Immature natural killer cell (primary cell): ENCODE results near the gene SCNN1A. TPM values are rescaled to one million over a fixed set of nuclear protein-coding genes. Genes with fewer than 3 reads are reported as not detected.
"Not testable (repeated sequence)": the region's sequence is repeated elsewhere in the genome, so short reads cannot be mapped to it uniquely, and the experiment has no call there.

Experiments used
- DNase-seq, 3 donors: peaks; one replicate each; pipeline ENCODE4 v3.0.0; 2022; ENCODE audit warnings: mixed read lengths in 1 of 3
- H3K27ac Mint-ChIP-seq, 6 donors: one replicate each; pipeline ENCODE4 v1.8.0; 2020; ENCODE audit warnings: mixed read lengths in 6 of 6, mild to moderate bottlenecking in 5 of 6, inconsistent platforms in 4 of 6, moderate library complexity in 3 of 6
- H3K27me3 Mint-ChIP-seq, 3 donors: one replicate each; pipeline ENCODE4 v1.8.0; 2020 to 2021; ENCODE audit warnings: low read depth in 3 of 3, mild to moderate bottlenecking in 3 of 3, mixed read lengths in 3 of 3, moderate library complexity in 3 of 3, inconsistent platforms in 1 of 3
- H3K36me3 Mint-ChIP-seq, 3 donors: one replicate each; pipeline ENCODE4 v1.8.0; 2020; ENCODE audit warnings: mixed read lengths in 3 of 3, inconsistent platforms in 2 of 3, mild to moderate bottlenecking in 2 of 3
- H3K4me1 Mint-ChIP-seq, 2 donors: one replicate each; pipeline ENCODE4 v1.8.0; 2020; ENCODE audit warnings: inconsistent platforms in 2 of 2, mild to moderate bottlenecking in 2 of 2, mixed read lengths in 2 of 2, moderate library complexity in 1 of 2
- H3K4me3 Mint-ChIP-seq, 5 donors: one replicate each; pipeline ENCODE4 v1.8.0; 2020; ENCODE audit warnings: mild to moderate bottlenecking in 5 of 5, mixed read lengths in 5 of 5, inconsistent platforms in 3 of 5, moderate library complexity in 3 of 5
- H3K9me3 Mint-ChIP-seq, 6 donors: one replicate each; pipeline ENCODE4 v1.8.0; 2020; ENCODE audit warnings: mild to moderate bottlenecking in 6 of 6, mixed read lengths in 6 of 6, inconsistent platforms in 4 of 6, moderate library complexity in 3 of 6
- polyA plus RNA-seq, 3 donors: library from polyadenylated mRNA; unstranded; fragments of 300-500 nt; fragmentation: Illumina TruSeq; gene quantifications; one replicate each; pipeline ENCODE4 v1.2.3, GENCODE V29; 2021

Gene SCNN1A
- polyA plus RNA-seq, 3 donors from 2014 or later: 0.10 to 0.64 TPM; not detected in 1

DNA sequence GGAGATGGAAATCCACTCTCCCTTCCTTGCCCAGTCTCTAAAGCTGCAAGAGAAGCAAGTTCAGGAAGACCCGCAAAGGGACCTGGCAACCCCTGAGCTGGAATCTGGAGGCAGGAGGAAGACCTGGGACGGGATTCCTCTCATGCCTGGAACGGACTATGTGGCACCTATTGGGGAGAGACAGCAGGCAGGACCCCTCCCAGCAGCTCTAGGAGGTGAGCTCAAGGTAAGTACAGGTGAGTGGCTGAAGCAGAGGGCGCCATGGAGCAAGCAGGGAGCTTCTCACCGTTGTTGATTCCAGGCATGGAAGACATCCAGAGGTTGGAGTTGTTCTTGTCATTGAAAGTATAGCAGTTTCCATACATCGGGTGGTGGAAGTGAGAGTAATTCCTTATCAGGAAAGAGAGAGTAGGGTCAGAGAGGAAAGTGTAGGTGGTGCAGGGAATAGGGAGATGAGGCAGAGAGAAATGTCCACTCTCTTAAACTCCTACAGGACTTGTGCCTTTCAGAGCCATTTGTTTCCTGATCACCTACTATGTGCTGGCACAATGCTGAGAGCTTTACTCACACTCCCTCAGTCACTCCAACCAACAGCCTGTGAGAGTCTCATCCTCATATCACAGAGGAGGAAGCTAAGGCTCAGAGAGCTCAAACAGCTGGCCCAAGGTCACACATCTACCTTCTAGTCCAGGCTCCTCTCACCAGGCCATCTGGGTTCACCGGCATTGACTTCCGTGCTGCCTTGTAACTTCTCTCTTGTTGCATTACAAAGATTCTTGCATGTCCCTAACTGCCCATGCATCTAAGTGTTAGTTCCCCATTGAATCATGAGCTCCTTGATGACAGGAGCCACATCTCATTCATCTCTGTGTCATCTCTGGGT is 19.6 kb downstream of the SCNN1A start:
- Mint-ChIP-seq H3K27ac (peak overlapping the region in 1 of 6 donors; percentile 10), H3K36me3 (no peaks in the 10 kb centered on the region), H3K4me3 (no peak overlapping the region), H3K9me3 (no peaks in the 10 kb centered on the region), H3K27me3 (peaks cover 4 to 6% (median 6%) of the 10 kb centered on the region in 3 donors), H3K4me1 (peaks cover 0 to 2% of the 10 kb centered on the region in 2 donors)
- no peak for DNase-seq

DNA sequence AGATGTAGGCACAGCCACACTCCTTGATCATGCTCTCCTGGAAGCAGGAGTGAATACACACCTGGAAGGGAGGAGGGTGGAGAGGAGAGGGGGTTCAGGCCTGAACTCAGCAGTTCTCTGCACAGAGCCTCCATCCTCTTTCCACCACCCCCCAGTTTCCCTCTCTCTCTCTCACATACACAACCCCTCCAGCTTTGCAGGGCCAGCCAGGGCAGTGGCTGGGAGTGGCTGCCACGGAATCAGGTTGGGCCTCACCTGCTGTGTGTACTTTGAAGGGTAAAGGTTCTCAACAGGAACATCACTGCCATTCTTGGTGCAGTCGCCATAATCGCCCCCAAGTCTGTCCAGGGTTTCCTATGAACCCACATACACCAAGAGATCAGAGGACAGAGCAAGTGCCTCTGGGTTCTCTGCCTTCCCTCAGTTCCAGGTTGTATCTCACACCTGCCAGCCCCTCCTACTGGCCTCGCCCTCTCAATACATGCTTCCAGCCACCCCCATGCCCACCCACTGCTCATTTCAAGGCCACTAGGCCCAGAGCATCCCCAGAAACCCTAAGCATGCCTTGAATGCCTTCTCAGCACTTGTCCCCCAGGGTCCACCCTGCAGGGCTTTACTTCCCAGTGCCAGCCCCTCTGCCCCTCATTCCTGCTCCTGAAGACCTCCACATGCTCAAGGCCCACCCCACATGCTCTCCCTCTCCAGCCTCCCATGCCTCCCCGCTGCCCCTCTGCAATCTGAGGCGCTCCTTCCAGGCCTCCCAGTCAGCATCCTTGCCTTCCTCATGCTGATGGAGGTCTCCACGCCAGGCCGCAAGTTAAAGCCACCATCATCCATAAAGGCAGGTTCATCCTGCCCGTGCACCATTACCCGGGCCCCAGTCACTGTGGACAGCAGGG is 20.6 kb downstream of the SCNN1A start:
- no peaks in the 10 kb centered on the region for H3K4me1 Mint-ChIP-seq
- no peak for DNase-seq
- H3K27me3 Mint-ChIP-seq: peaks cover 2 to 6% (median 3%) of the 10 kb centered on the region in 3 donors
- no peak overlapping the region for H3K4me3 Mint-ChIP-seq
- H3K9me3 Mint-ChIP-seq: no peaks in the 10 kb centered on the region
- no peak overlapping the region for H3K27ac Mint-ChIP-seq
- H3K36me3 Mint-ChIP-seq: no peaks in the 10 kb centered on the region

- Mint-ChIP-seq H3K36me3 (no peaks in the 10 kb centered on the region), H3K4me1 (peaks cover 2 to 4% of the 10 kb centered on the region in 2 donors), H3K4me3 (no peak overlapping the region), H3K27ac (no peak overlapping the region), H3K27me3 (peaks cover 1 to 6% (median 2%) of the 10 kb centered on the region in 3 donors), H3K9me3 (no peaks in the 10 kb centered on the region)
- no peak for DNase-seq
These were observed 22.9 kb downstream of the SCNN1A start for GRCh38 chr12:6352193-6353173.

DNA sequence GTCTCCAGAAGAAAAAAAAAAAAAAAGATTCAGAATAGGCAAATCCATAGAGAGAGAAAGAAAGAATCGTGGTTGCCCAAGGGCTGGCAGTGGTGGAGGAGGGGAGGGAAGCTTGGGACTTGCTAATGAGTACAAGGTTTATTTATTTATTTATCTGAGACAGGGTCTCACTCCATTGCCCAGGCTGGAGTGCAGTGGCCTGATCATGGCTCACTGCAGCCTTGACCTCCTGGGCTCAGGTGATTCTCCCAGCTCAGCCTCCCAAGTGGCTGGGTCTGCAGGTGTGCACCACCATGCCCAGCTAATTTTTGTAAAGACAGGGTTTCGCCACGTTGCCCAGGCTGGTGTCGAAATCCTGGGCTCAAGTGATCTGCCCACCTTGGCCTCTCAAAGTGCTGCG is 23.7 kb downstream of the SCNN1A start:
- no peak overlapping the region for H3K27ac Mint-ChIP-seq

GRCh38 chr12:6347367-6348338 is 27.7 kb downstream of the SCNN1A start:
- DNase-seq: no peak
- Mint-ChIP-seq H3K4me3 (no peak overlapping the region), H3K27me3 (peaks cover 0 to 3% (median 0%) of the 10 kb centered on the region in 3 donors), H3K27ac (peak overlapping the region in 1 of 6 donors; percentile 46), H3K4me1 (peaks cover 38 to 40% of the 10 kb centered on the region in 2 donors), H3K36me3 (no peaks in the 10 kb centered on the region), H3K9me3 (no peaks in the 10 kb centered on the region)

More for the DNA sequence above, 23.7 kb downstream of the SCNN1A start:
- no peak for DNase-seq
- Mint-ChIP-seq H3K4me1 (peaks cover 11% of the 10 kb centered on the region in 2 donors), H3K36me3 (no peaks in the 10 kb centered on the region), H3K27me3 (peaks cover 0 to 6% (median 3%) of the 10 kb centered on the region in 3 donors), H3K4me3 (no peak overlapping the region), H3K9me3 (no peaks in the 10 kb centered on the region)

DNA sequence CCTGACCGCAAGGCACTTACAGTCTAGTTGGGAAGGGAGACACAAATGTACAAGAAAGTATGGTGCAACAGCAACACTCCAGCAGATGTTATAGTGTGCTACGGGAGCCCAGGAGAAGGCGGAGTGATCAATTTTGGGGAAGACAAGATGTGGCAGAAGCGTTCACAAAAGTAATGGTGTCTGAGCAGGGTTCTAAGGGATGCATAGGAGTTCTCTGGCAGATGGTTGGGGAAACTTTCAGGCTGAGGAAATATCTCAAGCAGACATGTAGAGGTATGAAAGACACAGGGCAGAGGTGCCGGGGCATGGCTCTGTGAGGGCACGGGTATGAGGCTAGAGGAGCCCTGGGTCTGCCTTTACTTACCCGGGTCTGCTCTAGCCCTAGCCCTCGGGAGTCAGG is 28.4 kb downstream of the SCNN1A start:
- Mint-ChIP-seq H3K27ac (no peak overlapping the region), H3K27me3 (peaks cover 0 to 7% (median 0%) of the 10 kb centered on the region in 3 donors), H3K9me3 (no peaks in the 10 kb centered on the region), H3K4me1 (peaks cover 45 to 47% of the 10 kb centered on the region in 2 donors), H3K4me3 (no peak overlapping the region), H3K36me3 (no peaks in the 10 kb centered on the region)
- no peak for DNase-seq

DNA sequence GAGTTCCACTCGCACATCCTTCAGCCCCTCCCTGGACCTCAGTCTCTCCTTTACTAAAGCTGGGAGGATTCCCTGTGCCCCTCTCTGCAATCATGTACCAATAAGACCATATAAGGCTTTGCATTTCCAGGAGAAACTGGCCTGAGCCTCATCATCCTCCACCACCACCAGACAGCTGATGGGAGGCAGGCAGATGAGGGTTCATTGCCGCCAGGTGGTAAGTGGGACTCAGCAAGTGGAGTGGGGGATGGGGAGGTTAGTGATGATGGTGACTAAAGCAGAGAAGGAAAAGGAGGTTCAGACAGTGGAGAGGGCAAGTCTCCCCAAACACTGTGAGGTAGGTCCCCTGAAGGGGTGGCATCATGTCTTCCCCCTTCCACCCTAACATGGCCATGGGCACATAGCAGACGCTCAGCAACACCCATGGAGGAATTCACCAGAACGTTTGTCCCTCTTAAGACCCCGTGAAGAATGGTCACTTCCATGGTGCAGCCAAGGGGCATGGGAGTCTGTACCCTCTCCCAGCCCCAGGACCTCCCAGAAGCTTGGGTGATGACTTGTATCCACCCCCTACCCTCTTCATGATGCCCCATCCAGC is 29.0 kb downstream of the SCNN1A start:
- H3K9me3 Mint-ChIP-seq: no peaks in the 10 kb centered on the region
- peaks cover 0 to 7% (median 2%) of the 10 kb centered on the region in 3 donors for H3K27me3 Mint-ChIP-seq
- no peaks in the 10 kb centered on the region for H3K36me3 Mint-ChIP-seq
- peaks cover 48 to 51% of the 10 kb centered on the region in 2 donors for H3K4me1 Mint-ChIP-seq
- no peak for DNase-seq
- no peak overlapping the region for H3K4me3 Mint-ChIP-seq
- H3K27ac Mint-ChIP-seq: no peak overlapping the region

- Mint-ChIP-seq H3K27me3 (peaks cover 0 to 7% (median 3%) of the 10 kb centered on the region in 3 donors), H3K9me3 (no peaks in the 10 kb centered on the region), H3K4me3 (peak overlapping the region in 2 of 5 donors; percentile 16 to 29), H3K27ac (peak overlapping the region in 3 of 6 donors; percentile 7 to 86 (median 49)), H3K4me1 (peaks cover 48 to 51% of the 10 kb centered on the region in 2 donors), H3K36me3 (no peaks in the 10 kb centered on the region)
- no peak for DNase-seq
These were observed 29.9 kb downstream of the SCNN1A start for GRCh38 chr12:6345319-6346091.

- H3K27me3 Mint-ChIP-seq, H3K4me3 Mint-ChIP-seq, H3K27ac Mint-ChIP-seq, DNase-seq, H3K9me3 Mint-ChIP-seq, H3K36me3 Mint-ChIP-seq: not testable (repeated sequence)
- peaks cover 48 to 51% of the 10 kb centered on the region in 2 donors for H3K4me1 Mint-ChIP-seq
These were observed 31.2 kb downstream of the SCNN1A start for GRCh38 chr12:6344101-6344660.

- Mint-ChIP-seq H3K4me1 (peaks cover 47 to 51% of the 10 kb centered on the region in 2 donors), H3K4me3 (peak overlapping the region in 2 of 5 donors; percentile 31 to 40), H3K27me3 (peaks cover 0 to 7% (median 3%) of the 10 kb centered on the region in 3 donors), H3K36me3 (no peaks in the 10 kb centered on the region), H3K27ac (peak overlapping the region in 1 of 6 donors; percentile 64), H3K9me3 (no peaks in the 10 kb centered on the region)
- DNase-seq: no peak
These were observed 31.8 kb downstream of the SCNN1A start for GRCh38 chr12:6343518-6343917.
